Trophoblast cell (in vitro differentiated cells and primary cell): ENCODE data around the gene FRMD7.
"Not testable (repeated sequence)": the region's sequence is repeated elsewhere in the genome, so short reads cannot be mapped to it uniquely, and the experiment has no call there.

Source experiments
- DNase-seq, 2 donors: peaks; one replicate each; pipeline ENCODE4 v3.0.0-alpha.2; 2016
- H2AFZ ChIP-seq: 2 replicates; pipeline ENCODE4 v1.6.1; 2013; ENCODE audit warnings: low read length, moderate library complexity, mild to moderate bottlenecking; ENCODE audit not compliant: insufficient read depth, poor library complexity
- H2AK5ac ChIP-seq: 2 replicates; pipeline ENCODE4 v1.6.1; 2013; ENCODE audit warnings: mild to moderate bottlenecking, low read length
- H2BK120ac ChIP-seq: 2 replicates; pipeline ENCODE4 v1.6.1; 2013; ENCODE audit warnings: low read length, mild to moderate bottlenecking, moderate library complexity; ENCODE audit not compliant: insufficient read depth, poor library complexity
- H2BK12ac ChIP-seq: 2 replicates; pipeline ENCODE4 v1.6.1; 2013; ENCODE audit warnings: mild to moderate bottlenecking, low read length, moderate library complexity
- H2BK5ac ChIP-seq: 2 replicates; pipeline ENCODE4 v1.6.1; 2013; ENCODE audit warnings: low read length, low read depth, moderate library complexity, mild to moderate bottlenecking; ENCODE audit not compliant: poor library complexity
- H3K14ac ChIP-seq: 2 replicates; pipeline ENCODE4 v1.6.1; 2013; ENCODE audit warnings: mild to moderate bottlenecking, low read length
- H3K18ac ChIP-seq: 2 replicates; pipeline ENCODE4 v1.6.1; 2013; ENCODE audit warnings: mild to moderate bottlenecking, low read length
- H3K23ac ChIP-seq: 2 replicates; pipeline ENCODE4 v1.6.1; 2013; ENCODE audit warnings: low read length
- H3K27ac ChIP-seq: 2 replicates; pipeline ENCODE4 v1.5.1; 2013; ENCODE audit warnings: low read depth, mild to moderate bottlenecking, inconsistent platforms, low read length, moderate library complexity
- H3K27me3 ChIP-seq: 2 replicates; pipeline ENCODE4 v1.6.1; 2013; ENCODE audit warnings: inconsistent platforms, mild to moderate bottlenecking, low read length, moderate library complexity; ENCODE audit not compliant: insufficient read depth
- H3K36me3 ChIP-seq, 2 experiments: 1 replicate in 1 of 2; 2 replicates in 1 of 2; pipeline ENCODE4 v1.6.1; 2013; ENCODE audit warnings: low read length in 2 of 2, mild to moderate bottlenecking in 2 of 2, moderate library complexity in 1 of 2; ENCODE audit not compliant: insufficient read depth in 2 of 2, control insufficient read depth in 1 of 2
- H3K4ac ChIP-seq: 2 replicates; pipeline ENCODE4 v1.6.1; 2013; ENCODE audit warnings: low read depth, mild to moderate bottlenecking, low read length, moderate library complexity
- H3K4me1 ChIP-seq, 2 experiments: 1 replicate in 1 of 2; 2 replicates in 1 of 2; pipeline ENCODE4 v1.6.1; 2013; ENCODE audit warnings: low read length in 2 of 2, mild to moderate bottlenecking in 2 of 2, moderate library complexity in 1 of 2; ENCODE audit not compliant: insufficient read depth in 2 of 2, control insufficient read depth in 1 of 2
- H3K4me2 ChIP-seq: 2 replicates; pipeline ENCODE4 v1.6.1; 2013; ENCODE audit warnings: inconsistent platforms, mild to moderate bottlenecking, low read length, moderate library complexity
- H3K4me3 ChIP-seq: 2 replicates; pipeline ENCODE4 v1.5.1; 2013; ENCODE audit warnings: mild to moderate bottlenecking, low read depth, low read length, inconsistent platforms
- H3K79me1 ChIP-seq: one replicate; pipeline ENCODE4 v1.6.1; 2013; ENCODE audit warnings: low read length
- H3K79me2 ChIP-seq: 2 replicates; pipeline ENCODE4 v1.6.1; 2013; ENCODE audit warnings: low read length, mild to moderate bottlenecking; ENCODE audit not compliant: control insufficient read depth, insufficient read depth, poor library complexity
- H3K9ac ChIP-seq: 2 replicates; pipeline ENCODE4 v1.6.1; 2013; ENCODE audit warnings: mild to moderate bottlenecking, low read length
- H3K9me3 ChIP-seq: 2 replicates; pipeline ENCODE4 v1.6.1; 2013; ENCODE audit warnings: low read depth, mild to moderate bottlenecking, control low read depth, inconsistent platforms, low read length; ENCODE audit not compliant: insufficient read depth
- H4K12ac ChIP-seq: 2 replicates; pipeline ENCODE4 v1.6.1; 2013; ENCODE audit warnings: low read depth, mild to moderate bottlenecking, low read length, moderate library complexity
- H4K8ac ChIP-seq: 2 replicates; pipeline ENCODE4 v1.6.1; 2013; ENCODE audit warnings: low read depth, mild to moderate bottlenecking, low read length, moderate library complexity
- H4K91ac ChIP-seq: one replicate; pipeline ENCODE4 v1.6.1; 2013; ENCODE audit warnings: low read depth, mild to moderate bottlenecking, low read length, moderate library complexity
- WGBS: extraction: QIAGEN DNeasy Blood & Tissue Kit; methylation state at CpG from one replicate; pipeline ENCODE4 v1.1.7; 2013; ENCODE audit warnings: missing lambda C conversion rate; ENCODE audit not compliant: insufficient read length, insufficient coverage; ENCODE audit errors: extremely low coverage; 5-methylcytosine and 5-hydroxymethylcytosine counted together

Gene FRMD7

DNA sequence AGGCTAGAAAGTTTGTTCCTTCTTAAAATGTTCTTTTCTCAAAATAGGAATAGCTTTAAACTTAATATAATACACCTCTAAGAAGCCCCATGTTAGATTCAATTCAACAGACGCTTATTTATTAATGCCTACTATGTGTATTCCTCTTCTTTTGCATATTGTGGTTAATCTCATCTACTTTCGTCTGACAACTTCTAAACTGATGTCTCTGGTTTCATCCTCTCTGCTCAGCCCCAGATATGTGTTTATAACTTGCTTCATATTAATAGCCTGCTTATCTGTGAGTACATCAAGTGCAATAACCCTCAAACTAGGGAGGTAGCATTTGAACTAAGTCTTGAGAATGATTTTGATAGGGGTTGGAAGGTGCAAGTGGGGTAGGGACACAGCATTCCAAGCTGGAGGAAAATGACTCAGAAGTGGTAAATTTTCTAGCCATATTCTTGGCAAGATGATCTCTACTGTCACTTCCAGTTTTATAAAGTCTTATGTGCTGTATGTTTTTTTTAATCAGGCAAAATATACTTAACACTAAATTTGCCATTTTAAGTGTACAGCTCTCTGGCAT, 67.8 kb downstream of the FRMD7 start:
- Histone ChIP-seq H3K14ac (no peak overlapping the region), H2BK120ac (no peak overlapping the region), H2BK12ac (no peak overlapping the region), H3K9ac (no peak overlapping the region), H3K23ac (no peak overlapping the region), H3K27ac (no peak overlapping the region), H3K79me1 (no peaks in the 10 kb centered on the region), H3K27me3 (no peaks in the 10 kb centered on the region), H2BK5ac (no peak overlapping the region), H4K12ac (no peak overlapping the region), H3K79me2 (no peaks in the 10 kb centered on the region), H3K4me3 (no peak overlapping the region), H4K91ac (no peak overlapping the region), H3K4me1 (no peaks in the 10 kb centered on the region), H3K9me3 (no peaks in the 10 kb centered on the region), H3K4me2 (no peak overlapping the region), H2AFZ (no peak overlapping the region), H3K18ac (no peak overlapping the region), H4K8ac (no peak overlapping the region), H3K36me3 (no peaks in the 10 kb centered on the region), H3K4ac (no peak overlapping the region), H2AK5ac (no peak overlapping the region)
- no CpG with 5 or more reads among the region's 2 CpGs for WGBS
- DNase-seq = no peak

DNA sequence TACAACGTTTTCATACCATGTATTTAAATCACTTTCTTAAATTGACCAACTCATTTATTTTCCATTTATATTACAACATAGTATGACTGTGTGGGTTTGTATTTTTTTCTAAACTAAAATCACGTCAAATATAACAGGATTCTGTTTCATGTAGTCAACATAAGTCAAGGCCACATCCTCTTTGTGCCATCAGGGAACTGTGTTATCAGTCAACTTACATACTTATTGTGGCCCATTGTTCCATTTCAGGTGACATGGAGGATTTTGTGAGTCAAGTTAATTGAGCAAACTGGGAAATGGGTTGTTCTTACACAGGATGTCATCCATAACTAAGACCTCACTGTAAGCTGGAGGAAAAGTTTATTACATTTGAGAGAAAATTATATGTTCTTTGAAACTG, 68.8 kb downstream of the FRMD7 start:
- Histone ChIP-seq H4K12ac (no peak overlapping the region), H3K14ac (no peak overlapping the region), H2BK120ac (no peak overlapping the region), H3K36me3 (no peaks in the 10 kb centered on the region), H3K9ac (no peak overlapping the region), H3K4me2 (no peak overlapping the region), H3K18ac (no peak overlapping the region), H2AK5ac (no peak overlapping the region), H3K27ac (no peak overlapping the region), H2BK5ac (no peak overlapping the region), H3K4ac (no peak overlapping the region), H4K8ac (no peak overlapping the region), H3K23ac (no peak overlapping the region), H3K4me3 (no peak overlapping the region), H4K91ac (no peak overlapping the region), H3K79me1 (no peaks in the 10 kb centered on the region), H2AFZ (no peak overlapping the region), H3K9me3 (no peaks in the 10 kb centered on the region), H3K4me1 (no peaks in the 10 kb centered on the region), H3K79me2 (no peaks in the 10 kb centered on the region), H3K27me3 (no peaks in the 10 kb centered on the region), H2BK12ac (no peak overlapping the region)
- WGBS = no CpG with 5 or more reads among the region's 2 CpGs
- no peak for DNase-seq

DNA sequence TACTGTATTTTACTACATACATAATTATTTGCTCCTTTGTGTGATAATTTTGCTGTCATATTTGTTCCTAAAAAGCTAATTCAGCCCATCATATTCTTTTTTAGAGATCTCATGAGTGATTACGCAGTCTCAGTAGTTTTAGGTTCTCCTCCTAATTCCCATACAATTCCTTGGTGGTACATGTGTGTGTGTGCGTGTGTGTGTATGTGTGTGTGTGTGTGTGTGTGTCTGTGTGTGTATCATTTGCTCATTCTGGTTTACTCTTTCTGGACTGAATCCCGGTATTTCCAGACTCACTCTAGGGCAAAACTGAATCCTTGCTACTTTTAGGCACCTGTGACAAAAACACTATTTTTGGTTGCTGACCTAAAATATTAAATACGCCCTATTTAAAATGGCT, 69.8 kb downstream of the FRMD7 start:
- no peak for DNase-seq
- Histone ChIP-seq H3K27ac (no peak overlapping the region), H3K18ac (no peak overlapping the region), H3K4me3 (no peak overlapping the region), H3K79me2 (no peaks in the 10 kb centered on the region), H3K23ac (no peak overlapping the region), H3K79me1 (no peaks in the 10 kb centered on the region), H3K4me2 (no peak overlapping the region), H2BK120ac (no peak overlapping the region), H3K36me3 (no peaks in the 10 kb centered on the region), H4K12ac (no peak overlapping the region), H3K4ac (no peak overlapping the region), H3K4me1 (no peaks in the 10 kb centered on the region), H4K8ac (no peak overlapping the region), H3K9ac (no peak overlapping the region), H2AK5ac (no peak overlapping the region), H2BK5ac (no peak overlapping the region), H3K27me3 (no peaks in the 10 kb centered on the region), H3K9me3 (no peaks in the 10 kb centered on the region), H2AFZ (no peak overlapping the region), H3K14ac (no peak overlapping the region), H2BK12ac (no peak overlapping the region), H4K91ac (no peak overlapping the region)
- no CpG with 5 or more reads among the region's 4 CpGs for WGBS

DNA sequence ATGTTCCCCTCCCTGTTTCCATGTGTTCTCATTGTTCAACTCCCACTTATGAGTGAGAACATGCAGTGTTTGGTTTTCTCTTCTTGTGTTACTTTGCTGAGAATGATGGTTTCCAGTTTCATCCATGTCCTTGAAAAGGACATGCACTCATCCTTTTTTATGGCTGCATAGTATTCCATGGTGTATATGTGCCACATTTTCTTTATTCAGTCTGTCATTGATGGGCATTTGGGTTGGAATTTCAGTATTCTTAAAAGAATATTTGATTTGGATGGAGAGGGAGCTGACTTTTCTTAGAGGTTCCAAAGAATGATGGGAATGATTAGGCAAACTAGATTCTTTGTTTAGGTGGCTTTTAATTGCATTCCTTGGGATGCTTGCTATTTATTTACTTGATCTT, 76.0 kb downstream of the FRMD7 start:
- H3K4me1 ChIP-seq, H2AK5ac ChIP-seq, H4K12ac ChIP-seq, H4K91ac ChIP-seq, H3K79me1 ChIP-seq, H3K79me2 ChIP-seq, H3K36me3 ChIP-seq, H2BK120ac ChIP-seq, H3K4ac ChIP-seq, H4K8ac ChIP-seq, H3K9ac ChIP-seq, H3K23ac ChIP-seq, H3K27me3 ChIP-seq, H2BK12ac ChIP-seq, H3K9me3 ChIP-seq, H3K4me2 ChIP-seq, H3K27ac ChIP-seq, H2BK5ac ChIP-seq, H3K18ac ChIP-seq, H3K4me3 ChIP-seq, DNase-seq, H3K14ac ChIP-seq, H2AFZ ChIP-seq: not testable (repeated sequence)
